ENCODE data around the gene CEP128.
"Not testable (repeated sequence)": the region's sequence is repeated elsewhere in the genome, so short reads cannot be mapped to it uniquely, and the experiment has no call there.

Gene CEP128

DNA sequence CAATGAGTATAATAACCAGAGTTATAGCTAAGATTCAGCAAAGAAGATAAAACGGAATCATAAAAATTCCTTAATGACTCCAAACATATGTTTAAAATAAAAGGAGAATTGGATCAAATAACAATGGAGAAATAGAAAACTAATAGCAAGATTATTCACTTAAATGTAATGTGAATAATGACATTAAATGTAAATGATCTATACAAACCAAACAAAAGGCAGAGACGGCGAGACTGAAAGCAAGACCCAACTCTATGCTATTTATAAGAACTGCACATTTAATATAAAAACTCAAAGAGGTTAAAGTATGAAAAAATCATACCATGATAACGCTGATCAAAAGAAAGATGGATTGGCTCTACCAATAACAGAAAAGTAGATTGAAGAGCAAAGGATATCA lies 10.0 kb upstream of the CEP128 start:
- DNase-seq: no peak

GRCh38 chr14:80948291-80948690 lies 6.8 kb upstream of the CEP128 start:
- no peak for DNase-seq

- DNase-seq: no peak
These were observed 5.3 kb upstream of the CEP128 start for GRCh38 chr14:80946797-80947196.

- no peak for DNase-seq
These were observed 4.6 kb upstream of the CEP128 start for GRCh38 chr14:80946187-80946586.

DNA sequence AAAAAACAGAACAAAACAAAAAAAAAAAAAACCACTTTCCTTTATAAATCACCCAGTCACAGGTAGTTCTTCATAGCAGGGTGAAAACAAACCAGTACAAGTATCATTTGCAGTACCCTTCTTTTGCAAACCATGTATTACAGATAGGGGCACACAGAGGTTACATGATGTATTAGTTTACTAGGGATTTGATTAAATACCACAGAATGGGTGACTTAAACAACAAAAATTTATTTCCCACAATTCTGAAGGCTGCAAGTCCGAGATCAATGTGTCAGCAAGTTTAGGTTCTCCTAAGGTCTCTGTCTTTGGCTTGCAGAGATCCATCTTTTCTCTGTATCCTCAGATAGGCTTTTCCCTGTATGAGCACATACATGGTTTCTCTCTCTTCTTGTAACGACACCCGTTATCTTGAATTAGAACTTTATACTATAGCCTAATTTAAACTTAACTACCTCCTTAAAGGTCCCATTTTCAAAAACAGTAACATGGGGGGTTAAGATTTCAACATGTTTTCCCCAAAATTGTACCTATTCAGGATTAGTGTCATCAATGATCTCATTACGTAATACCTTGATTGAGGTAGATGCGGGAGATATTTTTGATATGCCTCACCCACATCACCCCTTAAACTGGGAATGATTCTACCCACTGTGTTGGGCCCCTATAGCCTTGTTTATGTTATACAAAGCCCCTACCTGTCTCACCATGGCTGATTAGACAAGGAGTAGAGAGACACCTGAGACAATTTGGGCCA lies 3.5 kb upstream of the CEP128 start:
- no peak for DNase-seq

DNA sequence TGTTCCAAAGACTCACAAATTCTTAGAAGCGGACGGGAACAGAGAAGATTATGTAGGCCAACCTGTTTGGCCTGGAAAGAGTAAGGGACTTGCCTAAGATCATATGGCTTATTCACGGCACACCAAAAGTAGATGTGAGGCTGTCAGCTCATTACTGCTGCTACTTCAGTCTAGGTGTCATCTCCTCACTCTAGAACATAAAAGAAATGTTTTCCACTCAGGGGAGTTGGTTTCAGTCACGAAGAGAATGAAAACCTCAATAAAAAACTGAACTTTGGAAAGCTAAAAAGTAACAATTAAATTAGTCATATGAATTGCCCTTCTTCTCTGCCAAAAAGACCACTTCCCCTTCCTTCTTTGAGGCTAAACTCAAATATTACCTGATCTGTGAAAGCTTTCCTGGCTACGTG lies 658 bp upstream of the CEP128 start:
- DNase-seq: peak in 1 of 2 donors; percentile 25

GRCh38 chr14:80940146-80940545 lies 1.4 kb downstream of the CEP128 start:
- no peak for DNase-seq

GRCh38 chr14:80933686-80934085 lies 7.9 kb downstream of the CEP128 start:
- no peak for DNase-seq

DNA sequence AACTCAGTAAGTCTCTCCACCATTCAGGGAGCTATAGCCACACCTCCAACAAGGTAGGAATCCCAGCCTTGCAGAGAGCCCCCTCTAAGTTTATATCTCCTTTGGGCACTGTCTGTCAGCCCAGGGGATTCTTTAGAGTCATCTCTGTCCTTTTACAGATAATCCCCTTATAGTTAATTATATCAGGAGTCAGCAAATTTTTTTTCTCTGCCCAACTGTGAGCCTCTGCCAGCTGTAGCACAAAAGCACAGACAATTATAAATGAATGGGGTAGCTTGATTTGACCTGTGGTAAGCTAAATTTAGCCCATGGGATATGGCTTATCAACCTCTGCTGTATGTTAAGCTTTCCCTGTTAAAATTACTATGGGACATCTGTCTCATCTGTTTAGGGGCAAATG lies 8.3 kb downstream of the CEP128 start:
- no peak for DNase-seq

DNA sequence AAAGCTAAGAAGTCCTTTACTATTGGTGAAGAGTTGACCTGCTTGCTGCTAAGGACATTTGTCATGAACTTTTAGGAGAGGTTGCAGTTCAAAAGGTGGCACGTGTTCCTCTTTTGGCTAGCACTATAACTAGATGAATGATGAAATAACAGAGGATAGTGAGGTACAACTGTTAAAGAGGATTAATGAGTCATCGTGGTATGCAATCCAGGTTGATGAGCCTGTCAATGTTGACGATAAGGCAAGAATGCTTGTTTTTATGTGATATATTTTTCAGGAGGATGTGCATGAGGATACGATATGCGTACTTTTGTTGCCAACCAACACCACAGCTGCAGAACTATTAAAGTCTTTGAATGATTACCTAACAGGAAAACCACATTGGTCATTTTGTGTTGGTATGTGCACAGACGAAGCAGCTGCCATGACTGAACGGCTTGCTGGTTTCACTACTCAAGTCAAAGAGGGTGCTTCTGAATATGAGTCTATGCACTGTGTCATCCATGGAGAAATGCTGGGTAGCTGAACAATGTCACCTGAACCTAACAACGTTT lies 10.6 kb downstream of the CEP128 start:
- DNase-seq: peak; percentile 51 to 68

DNA sequence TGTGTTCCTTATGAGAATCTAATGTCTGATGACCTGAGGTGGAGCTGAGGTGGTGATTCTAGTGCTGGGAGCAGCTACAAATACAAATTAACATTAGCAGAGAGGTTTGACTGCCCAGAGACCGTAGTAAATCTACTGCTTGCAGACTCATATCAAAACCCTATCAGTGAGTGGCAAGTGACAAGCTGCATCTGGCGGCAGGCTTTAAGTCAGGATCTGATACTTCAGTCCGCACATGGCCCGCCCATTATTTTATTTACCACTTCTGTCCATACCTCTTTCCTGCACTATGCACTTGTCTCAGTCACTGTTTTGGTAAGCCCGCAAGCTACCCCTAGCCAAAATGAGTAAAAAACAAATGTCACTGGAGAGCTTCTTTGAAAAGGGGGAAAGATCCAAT lies 11.4 kb downstream of the CEP128 start:
- no peak for DNase-seq

DNA sequence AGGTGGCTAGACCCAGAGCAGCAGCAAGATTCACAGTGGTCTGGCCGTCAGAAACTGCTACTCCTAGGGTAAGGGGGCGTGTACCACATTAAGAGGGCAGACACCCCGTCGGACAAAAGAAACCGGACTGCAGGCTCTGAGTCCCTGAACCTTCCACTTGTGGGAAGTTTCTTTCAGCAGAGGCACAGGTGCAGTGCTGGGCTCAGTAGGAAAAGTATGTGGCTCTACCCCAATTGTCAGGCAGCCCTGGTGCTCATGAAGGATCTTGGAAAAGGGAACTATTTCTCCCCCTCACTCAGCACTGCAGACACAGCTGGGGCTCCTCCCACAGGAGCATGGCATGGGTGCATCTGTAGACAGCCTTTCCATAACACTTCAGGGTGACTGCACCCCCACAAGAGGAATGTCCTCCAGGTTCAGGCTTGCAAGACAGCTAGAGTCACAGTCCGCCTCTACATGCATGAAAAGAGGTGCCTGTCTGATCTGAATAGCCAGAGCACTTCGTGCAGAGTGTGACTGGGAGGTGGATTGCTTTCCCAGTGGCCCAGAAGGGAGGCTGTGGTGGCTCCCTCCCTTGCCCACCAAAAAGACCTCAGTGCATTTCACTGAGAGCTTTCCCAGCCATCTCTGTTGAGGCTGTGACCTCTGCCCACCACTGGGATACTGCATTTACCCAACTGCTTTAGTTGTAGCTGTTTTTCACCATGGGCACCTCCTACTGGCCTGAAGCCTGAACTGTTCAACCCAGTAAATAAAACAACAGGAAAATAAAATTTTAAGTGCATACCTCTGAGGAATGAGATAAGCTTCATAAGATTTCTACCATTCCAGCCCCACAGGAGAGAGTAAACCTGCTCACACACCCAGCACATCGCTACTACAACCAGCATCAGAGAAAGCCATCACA lies 14.2 kb downstream of the CEP128 start:
- no peak for DNase-seq

DNA sequence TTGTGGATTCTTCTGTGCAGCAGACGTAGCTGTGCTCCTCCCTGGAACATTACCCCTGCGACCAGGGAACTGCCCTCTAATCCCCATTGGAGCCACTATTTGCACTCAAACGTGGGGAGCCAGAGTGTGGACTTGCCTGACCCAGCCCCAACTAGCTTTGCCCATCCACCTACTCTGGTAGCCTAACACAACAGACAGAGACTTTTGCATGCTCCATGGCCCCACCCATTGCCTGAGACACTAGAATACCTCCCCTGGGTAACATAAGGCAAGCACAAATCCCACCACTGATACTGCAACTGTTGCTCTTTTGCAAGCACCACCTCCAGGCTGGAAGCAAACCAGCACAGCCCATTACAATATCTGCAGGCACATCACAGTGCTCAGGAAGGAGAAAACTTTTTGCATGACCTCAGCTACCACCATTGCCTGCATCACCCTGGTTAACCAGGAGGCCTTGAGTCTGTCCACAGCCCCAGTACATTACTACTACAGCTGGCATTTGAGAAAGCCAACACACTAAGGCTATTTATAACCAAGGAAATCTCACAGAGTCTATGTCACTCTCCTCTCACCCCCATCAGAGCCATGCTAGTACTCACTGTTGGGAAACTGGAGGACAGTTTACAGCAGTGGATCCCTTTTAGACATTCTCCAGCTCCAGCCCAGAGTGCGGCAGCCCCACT lies 15.0 kb downstream of the CEP128 start:
- DNase-seq: no peak

GRCh38 chr14:80924365-80925103 lies 17.0 kb downstream of the CEP128 start:
- no peak for DNase-seq

DNA sequence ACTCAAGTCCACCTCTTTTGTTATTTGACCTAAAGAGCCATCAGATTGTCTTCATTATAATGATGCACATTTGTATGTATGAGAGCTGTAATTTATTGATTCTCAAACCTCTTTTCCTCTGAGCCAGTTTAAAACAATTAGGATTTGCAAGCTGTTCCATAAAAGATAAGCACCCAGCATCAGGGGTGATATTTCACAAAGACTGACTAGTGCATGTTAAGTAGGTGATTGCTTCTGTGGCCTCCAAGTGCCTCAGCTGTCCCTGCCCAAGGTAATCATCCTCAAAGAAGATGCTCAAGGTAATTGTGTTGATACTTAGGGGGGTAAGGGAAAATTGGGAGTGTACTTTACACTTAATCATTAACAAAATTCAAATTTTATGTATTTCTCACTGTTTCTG lies 18.2 kb downstream of the CEP128 start:
- no peak for DNase-seq

DNA sequence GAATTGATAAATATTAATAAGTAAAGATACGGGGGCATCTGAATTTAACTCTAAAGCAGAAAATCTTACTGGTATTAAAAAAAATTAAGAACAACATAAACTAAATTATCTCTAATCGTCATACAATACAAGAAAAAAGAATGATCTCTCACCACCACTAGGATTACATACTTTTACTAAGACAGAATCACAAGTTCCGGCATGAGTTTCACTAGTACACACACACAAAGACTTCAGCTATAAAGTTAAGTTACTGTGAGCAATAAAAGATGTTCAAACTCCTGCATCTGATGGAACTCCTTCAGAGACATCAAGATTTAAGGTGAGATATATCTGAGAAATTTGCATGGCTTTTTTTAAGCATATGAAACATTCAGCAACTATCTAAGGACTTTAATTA lies 21.9 kb downstream of the CEP128 start:
- DNase-seq: no peak

GRCh38 chr14:80912013-80912412 lies 29.5 kb downstream of the CEP128 start:
- DNase-seq: not testable (repeated sequence)

- DNase-seq: no peak
These were observed 34.6 kb downstream of the CEP128 start for GRCh38 chr14:80906946-80907345.

DNA sequence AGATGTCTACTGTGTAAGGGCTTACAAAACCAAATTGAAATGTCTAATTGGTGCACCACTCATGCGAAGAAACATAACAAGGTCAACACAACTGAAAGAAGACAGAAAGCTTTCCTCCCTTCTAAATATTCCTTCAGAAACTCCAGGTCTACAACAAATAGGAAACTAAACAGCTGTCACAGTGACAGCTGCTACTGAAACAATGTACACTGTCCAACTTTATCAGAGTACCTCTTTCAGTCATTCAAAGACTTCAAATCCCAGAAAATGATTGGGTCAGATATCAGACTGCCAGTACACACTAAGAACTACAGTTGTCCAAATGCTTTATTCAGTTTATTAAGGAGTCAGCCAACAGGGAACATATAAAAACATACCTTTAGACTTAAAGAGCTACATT lies 35.2 kb downstream of the CEP128 start:
- DNase-seq: no peak

GRCh38 chr14:80902608-80903007 lies 38.9 kb downstream of the CEP128 start:
- no peak for DNase-seq

GRCh38 chr14:80901822-80902221 lies 39.7 kb downstream of the CEP128 start:
- DNase-seq: no peak

- DNase-seq: no peak
These were observed 40.3 kb downstream of the CEP128 start for GRCh38 chr14:80901260-80901659.

- no peak for DNase-seq
These were observed 68.9 kb downstream of the CEP128 start for GRCh38 chr14:80872645-80873044.
